ENCODE results near the gene NSRP1. TPM values are rescaled to one million over a fixed set of nuclear protein-coding genes. Genes with fewer than 3 reads are reported as not detected.

Gene NSRP1
- total and polyA plus RNA-seq, 2 of the 13 experiments (the other 11 are each of a cell fraction or from before 2014, with no cell fraction given), result 7.0 to 14.3 TPM

- ATAC-seq (no peak), DNase-seq (ENCODE audit: low spot score) (no peak), FAIRE-seq (no peak)
- TF ChIP-seq RORA (CRISPR knock-in tag; IDR thresholded peaks at IDR 0.05) (no peak), ATF3 (CRISPR knock-in tag; IDR thresholded peaks at IDR 0.05) (no peak), PRDM15 (CRISPR knock-in tag; IDR thresholded peaks at IDR 0.05) (no peak), ZNF724P (CRISPR knock-in tag; IDR thresholded peaks at IDR 0.05; ENCODE audit: borderline replicate concordance) (no peak), ZNF773 (CRISPR knock-in tag; IDR thresholded peaks at IDR 0.05; ENCODE audit: borderline replicate concordance) (no peak), TMF1 (CRISPR knock-in tag; IDR thresholded peaks at IDR 0.05; ENCODE audit: low read depth) (no peak)
- Histone ChIP-seq H3K79me2 (ENCODE audit: insufficient read depth, low read length) (no peaks in the 10 kb centered on the region), H3K27ac (ENCODE audit: extremely low read length, insufficient read depth, low read length) (no peak overlapping the region), H2AFZ (ENCODE audit: low read length) (no peak overlapping the region), H3K4me2 (ENCODE audit: low read depth, low read length) (no peak overlapping the region), H3K27me3 (ENCODE audit: control insufficient read depth in 1 of 2, insufficient read depth in 2 of 2, low read length in 2 of 2) (no peaks in the 10 kb centered on the region), H4K20me1 (ENCODE audit: insufficient read depth, low read length) (no peaks in the 10 kb centered on the region), H3K9ac (ENCODE audit: insufficient read depth, low read depth, low read length) (no peak overlapping the region), H3K4me3 (replicated peaks in 1 of 3; ENCODE audit: insufficient read depth in 1 of 3, low read depth in 2 of 3, low read length in 3 of 3) (no peak overlapping the region), H3K9me3 (ENCODE audit: low read length) (no peaks in the 10 kb centered on the region), H3K4me1 (ENCODE audit: insufficient read depth, low read length) (no peaks in the 10 kb centered on the region), H3K36me3 (replicated peaks in 1 of 2; ENCODE audit: control insufficient read depth in 1 of 2, insufficient read depth in 2 of 2, low read length in 2 of 2) (peaks cover 0 to 1% of the 10 kb centered on the region in 2 experiments; a peak in 3 of 5 replicates)
- intact Hi-C loops (cut with micrococcal nuclease; ENCODE audit: unreplicated experiment), result no loop called here
- in situ Hi-C loops (cut with HindIII; ENCODE audit: extremely low pct_ligation_motif_present, low pct_unique_long_range_greater_than_20kb), result no loop called here
- POLR2A ChIA-PET, result no interaction called here
- WGBS (ENCODE audit: low lambda C conversion rate), result 94% methylated on average over 2 of the region's 11 CpGs
- BruUV-seq (replicated peaks), result no TSS peak
- CTCF ChIA-PET (ENCODE audit: low intra/inter-chr PET ratio, low total read pairs), result no interaction called here
Observed at GRCh38 chr17:30210366-30210765, 93.8 kb downstream of the NSRP1 start.

Data from HepG2 (cell line).